Vagina (tissue), 2 donors: ENCODE results near the gene TRABD2B. TPM values are rescaled to one million over a fixed set of nuclear protein-coding genes. Genes with fewer than 3 reads are reported as not detected.

Experiments
- DNase-seq, 2 donors: peaks; one replicate each; pipeline ENCODE4 v3.0.0-alpha.2; 2017; ENCODE audit errors: extremely low spot score in 2 of 2
- H3K27ac ChIP-seq: fragments of 200-600 bp; sonication (generic); one replicate; pipeline ENCODE4 v1.5.1; 2019
- H3K27me3 ChIP-seq: fragments of 200-600 bp; sonication (generic); one replicate; pipeline ENCODE4 v1.5.1; 2019
- H3K36me3 ChIP-seq, 2 donors: fragments of 200-600 bp; sonication (generic); one replicate each; pipeline ENCODE4 v1.5.1; 2017 to 2019
- H3K4me1 ChIP-seq: fragments of 200-600 bp; sonication (generic); one replicate; pipeline ENCODE4 v1.5.1; 2019
- H3K4me3 ChIP-seq, 2 donors: fragments of 200-600 bp; sonication (generic); 1 replicate in 1 of 2; 2 replicates in 1 of 2; pipeline ENCODE4 v1.5.1; 2016 to 2019
- H3K9me3 ChIP-seq: fragments of 200-600 bp; sonication (generic); one replicate; pipeline ENCODE4 v1.5.1; 2019
- CTCF ChIP-seq, 3 experiments: fragments of 450-650 bp in 2 of 3; fragments of 200-600 bp in 1 of 3; sonication (generic) in 1 of 3; IDR thresholded peaks; one replicate each; pipeline ENCODE4 v1.5.1; 2017 to 2019; ENCODE audit warnings: antibody characterized with exemption in 3 of 3, mild to moderate bottlenecking in 2 of 3, moderate library complexity in 2 of 3
- POLR2A ChIP-seq, 2 donors: fragments of 450-650 bp; IDR thresholded peaks; one replicate each; pipeline ENCODE4 v1.6.1; 2017; ENCODE audit warnings: antibody characterized with exemption in 2 of 2, mild to moderate bottlenecking in 2 of 2, moderate library complexity in 2 of 2
- POLR2AphosphoS5 ChIP-seq, 2 donors: sonication (generic); formaldehyde crosslinking; IDR thresholded peaks; one replicate each; pipeline ENCODE4 v1.9.0; 2017; ENCODE audit warnings: antibody characterized with exemption in 2 of 2, mild to moderate bottlenecking in 2 of 2, low read depth in 1 of 2; ENCODE audit not compliant: insufficient read depth in 1 of 2
- intact Hi-C: fragments of 100-400 bp; cut with DNase I; formaldehyde crosslinking; loops from one replicate; pipeline ENCODE4 v1.15.1; 2023
- total RNA-seq: library from RNA; depleted of rRNA; stranded (reverse); fragments of >200 nt; gene quantifications from one replicate; pipeline ENCODE4 v1.2.3, GENCODE V29; 2016

Gene TRABD2B
- total RNA-seq, 1 donor from 2014 or later = 5.6 TPM

- no peak for DNase-seq
- TF ChIP-seq CTCF (IDR thresholded peaks at IDR 0.05) (no peak), POLR2A (IDR thresholded peaks at IDR 0.05) (no peak), POLR2AphosphoS5 (IDR thresholded peaks at IDR 0.05; ENCODE audit: insufficient read depth in 1 of 2, low read depth in 1 of 2) (no peak)
- H3K27ac ChIP-seq = no peak overlapping the region
- H3K27me3 ChIP-seq = no peaks in the 10 kb centered on the region
- H3K9me3 ChIP-seq = no peaks in the 10 kb centered on the region
- no peak overlapping the region for H3K4me3 ChIP-seq
- intact Hi-C loops = no loop called here
- H3K36me3 ChIP-seq = no peaks in the 10 kb centered on the region
- peaks cover 37% of the 10 kb centered on the region for H3K4me1 ChIP-seq
These were observed 60.2 kb downstream of the TRABD2B start for GRCh38 chr1:47936916-47937551.

- intact Hi-C loops = loop anchor here (2.0 kb wide), 1 partner anchor 57 kb away; no protein-coding TSS in a partner anchor
- H3K36me3 ChIP-seq = no peaks in the 10 kb centered on the region
- H3K27me3 ChIP-seq = no peaks in the 10 kb centered on the region
- no peak for DNase-seq
- H3K9me3 ChIP-seq = no peaks in the 10 kb centered on the region
- TF ChIP-seq POLR2A (IDR thresholded peaks at IDR 0.05) = no peak
- TF ChIP-seq CTCF (IDR thresholded peaks at IDR 0.05) = no peak
- TF ChIP-seq POLR2AphosphoS5 (IDR thresholded peaks at IDR 0.05; ENCODE audit: insufficient read depth in 1 of 2, low read depth in 1 of 2) = no peak
- no peak overlapping the region for H3K27ac ChIP-seq
- H3K4me1 ChIP-seq = peaks cover 35% of the 10 kb centered on the region
- no peak overlapping the region for H3K4me3 ChIP-seq
These were observed 61.3 kb downstream of the TRABD2B start for GRCh38 chr1:47935856-47936255.

GRCh38 chr1:47935163-47935562 lies 62.0 kb downstream of the TRABD2B start:
- H3K36me3 ChIP-seq = no peaks in the 10 kb centered on the region
- no peaks in the 10 kb centered on the region for H3K27me3 ChIP-seq
- peaks cover 29% of the 10 kb centered on the region for H3K4me1 ChIP-seq
- TF ChIP-seq POLR2A (IDR thresholded peaks at IDR 0.05) (no peak), CTCF (IDR thresholded peaks at IDR 0.05) (no peak), POLR2AphosphoS5 (IDR thresholded peaks at IDR 0.05; ENCODE audit: insufficient read depth in 1 of 2, low read depth in 1 of 2) (no peak)
- no peak for DNase-seq
- H3K4me3 ChIP-seq = no peak overlapping the region
- H3K9me3 ChIP-seq = no peaks in the 10 kb centered on the region
- intact Hi-C loops = loop anchor here (2.0 kb wide), 1 partner anchor 58 kb away; no protein-coding TSS in a partner anchor
- H3K27ac ChIP-seq = peak overlapping the region; percentile 55

GRCh38 chr1:47934243-47934805 lies 62.9 kb downstream of the TRABD2B start:
- peaks cover 29% of the 10 kb centered on the region for H3K4me1 ChIP-seq
- no peak overlapping the region for H3K4me3 ChIP-seq
- no peaks in the 10 kb centered on the region for H3K9me3 ChIP-seq
- H3K27ac ChIP-seq = peak overlapping the region; percentile 55
- TF ChIP-seq POLR2AphosphoS5 (IDR thresholded peaks at IDR 0.05; ENCODE audit: insufficient read depth in 1 of 2, low read depth in 1 of 2) = peak; percentile 82 to 83
- no peak for TF ChIP-seq POLR2A (IDR thresholded peaks at IDR 0.05)
- DNase-seq = peak in 1 of 2 donors; percentile 98
- H3K27me3 ChIP-seq = no peaks in the 10 kb centered on the region
- intact Hi-C loops = loop anchor here (2.0 kb wide), 1 partner anchor 58 kb away; no protein-coding TSS in a partner anchor
- H3K36me3 ChIP-seq = no peaks in the 10 kb centered on the region

- no peaks in the 10 kb centered on the region for H3K27me3 ChIP-seq
- TF ChIP-seq POLR2A (IDR thresholded peaks at IDR 0.05) (no peak), POLR2AphosphoS5 (IDR thresholded peaks at IDR 0.05; ENCODE audit: insufficient read depth in 1 of 2, low read depth in 1 of 2) (no peak), CTCF (IDR thresholded peaks at IDR 0.05) (no peak)
- H3K4me3 ChIP-seq = no peak overlapping the region
- intact Hi-C loops = no loop called here
- H3K4me1 ChIP-seq = peaks cover 25% of the 10 kb centered on the region
- no peak for DNase-seq
- no peaks in the 10 kb centered on the region for H3K36me3 ChIP-seq
- no peaks in the 10 kb centered on the region for H3K9me3 ChIP-seq
- no peak overlapping the region for H3K27ac ChIP-seq
These were observed 64.4 kb downstream of the TRABD2B start for GRCh38 chr1:47932743-47933142.
